SK-N-SH (cell line): ENCODE data around the gene TMEM80. TPM values are rescaled to one million over a fixed set of nuclear protein-coding genes. Genes with fewer than 3 reads are reported as not detected.

ENCODE experiments used
- CTCF ChIA-PET: fragments of 300-600, 350-600 bp; formaldehyde crosslinking; extraction: SDS; loops from one replicate; lab custom pipeline; 2021; lab: Yijun Ruan, JAX
- POLR2A ChIA-PET: fragments of 350-600 bp; sonication (Branson Sonifier 250); formaldehyde crosslinking; extraction: SDS; loops from one replicate; lab custom pipeline; 2020; ENCODE audit warnings: antibody characterized with exemption, inconsistent platforms; lab: Yijun Ruan, JAX
- DNase-seq: peaks from one replicate; pipeline ENCODE4 v3.0.0; 2012
- H2AFZ ChIP-seq: fragments of 200-600 bp; sonication (generic); 2 replicates; pipeline ENCODE4 v1.8.1; 2016; ENCODE audit warnings: antibody characterized with exemption, mild to moderate bottlenecking, low read depth
- H3F3A ChIP-seq: fragments of 200-600 bp; sonication (generic); replicated peaks from 2 replicates; pipeline ENCODE3; 2016; ENCODE audit warnings: antibody characterized with exemption, mild to moderate bottlenecking; ENCODE audit not compliant: insufficient read depth
- H3K27ac ChIP-seq, 2 experiments: fragments of 200-500 bp in 1 of 2; fragments of 200-600 bp in 1 of 2; sonication (Bioruptor generic) in 1 of 2; sonication (generic), shearing (Covaris generic) in 1 of 2; 2 replicates each; pipeline versions ENCODE4 v1.5.1 to v1.6.1; 2014 to 2016; ENCODE audit warnings: low read depth in 2 of 2, inconsistent platforms in 1 of 2, low read length in 1 of 2, mild to moderate bottlenecking in 1 of 2, mixed read lengths in 1 of 2
- H3K27me3 ChIP-seq: fragments of 200-600 bp; sonication (generic), shearing (Covaris generic); 2 replicates; pipeline ENCODE4 v1.6.1; 2016; ENCODE audit warnings: mixed run types; ENCODE audit not compliant: insufficient read depth
- H3K36me3 ChIP-seq, 2 experiments: fragments of 200-500 bp in 1 of 2; fragments of 200-600 bp in 1 of 2; sonication (Bioruptor generic) in 1 of 2; sonication (generic) in 1 of 2; replicated peaks in 1 of 2; 2 replicates each; pipeline versions ENCODE3 to v1.5.1; 2014 to 2016; ENCODE audit warnings: low read length in 1 of 2, mild to moderate bottlenecking in 1 of 2; ENCODE audit not compliant: insufficient read depth in 2 of 2, control insufficient read depth in 1 of 2
- H3K4me1 ChIP-seq, 2 experiments: fragments of 200-500 bp in 1 of 2; fragments of 200-600 bp in 1 of 2; sonication (Bioruptor generic) in 1 of 2; sonication (generic), shearing (Covaris generic) in 1 of 2; 2 replicates each; pipeline versions ENCODE4 v1.5.1 to v1.6.1; 2014 to 2016; ENCODE audit warnings: low read depth in 1 of 2, low read length in 1 of 2, mixed run types in 1 of 2; ENCODE audit not compliant: insufficient read depth in 2 of 2, control insufficient read depth in 1 of 2
- H3K4me2 ChIP-seq: fragments of 200-600 bp; sonication (generic), shearing (Covaris generic); 2 replicates; pipeline ENCODE4 v1.6.1; 2017; ENCODE audit warnings: mixed run types
- H3K4me3 ChIP-seq, 2 experiments: fragments of 200-500 bp in 1 of 2; fragments of 200-600 bp in 1 of 2; sonication (Bioruptor generic) in 1 of 2; sonication (generic), shearing (Covaris generic) in 1 of 2; 2 replicates each; pipeline versions ENCODE4 v1.5.1 to v1.8.1; 2014 to 2016; ENCODE audit warnings: low read depth in 2 of 2, inconsistent platforms in 1 of 2, low read length in 1 of 2, mild to moderate bottlenecking in 1 of 2, mixed read lengths in 1 of 2, moderate library complexity in 1 of 2
- H3K79me2 ChIP-seq: fragments of 200-600 bp; sonication (generic); 2 replicates; pipeline ENCODE4 v1.8.1; 2017; ENCODE audit warnings: mild to moderate bottlenecking; ENCODE audit not compliant: insufficient read depth
- H3K9ac ChIP-seq: fragments of 200-600 bp; sonication (generic); 2 replicates; pipeline ENCODE4 v1.6.1; 2017; ENCODE audit warnings: mixed run types
- H3K9me2 ChIP-seq: fragments of 200-600 bp; sonication (generic); 2 replicates; pipeline ENCODE4 v1.6.1; 2017; ENCODE audit warnings: mixed run types
- H3K9me3 ChIP-seq: fragments of 200-600 bp; sonication (generic); 2 replicates; pipeline ENCODE4 v1.6.1; 2017; ENCODE audit warnings: mixed run types, mild to moderate bottlenecking, moderate library complexity
- H4K20me1 ChIP-seq: fragments of 200-600 bp; sonication (generic); 2 replicates; pipeline ENCODE4 v1.6.1; 2017; ENCODE audit warnings: mild to moderate bottlenecking, mixed run types; ENCODE audit not compliant: insufficient read depth
- CHD2 ChIP-seq: fragments of 150-350 bp; IDR thresholded peaks from 2 replicates; pipeline ENCODE4 v1.6.1; 2018; ENCODE audit warnings: low read length; ENCODE audit not compliant: partially characterized antibody
- EP300 ChIP-seq, 2 experiments: IDR thresholded peaks; 2 replicates each; pipeline versions ENCODE4 v1.4.0 to v1.6.1; 2012; ENCODE audit warnings: borderline replicate concordance in 1 of 2, low read depth in 1 of 2, low read length in 1 of 2
- EZH2phosphoT487 ChIP-seq: fragments of 200-600 bp; sonication (generic); IDR thresholded peaks from 2 replicates; pipeline ENCODE4 v1.6.1; 2017; ENCODE audit warnings: low read depth, mixed run types, mild to moderate bottlenecking, antibody characterized with exemption, moderate library complexity, borderline replicate concordance
- FOSL2 ChIP-seq: IDR thresholded peaks from 2 replicates; pipeline ENCODE4 v1.4.0; 2012; ENCODE audit warnings: low read depth, mild to moderate bottlenecking, moderate library complexity, borderline replicate concordance
- FOXM1 ChIP-seq: IDR thresholded peaks from 2 replicates; pipeline ENCODE4 v1.4.0; 2012; ENCODE audit warnings: low read depth, mild to moderate bottlenecking
- GABPA ChIP-seq: IDR thresholded peaks from 2 replicates; pipeline ENCODE4 v1.4.0; 2012; ENCODE audit warnings: low read depth, mild to moderate bottlenecking
- JUND ChIP-seq: IDR thresholded peaks from 2 replicates; pipeline ENCODE4 v1.4.0; 2012
- MEF2A ChIP-seq: IDR thresholded peaks from 2 replicates; pipeline ENCODE4 v1.4.0; 2012; ENCODE audit warnings: low read depth, borderline replicate concordance
- MXI1 ChIP-seq: IDR thresholded peaks from 2 replicates; pipeline ENCODE4 v1.6.1; 2012; ENCODE audit warnings: mild to moderate bottlenecking, low read depth, low read length, improper control_type of control experiment
- NRF1 ChIP-seq: IDR thresholded peaks from 2 replicates; pipeline ENCODE4 v1.6.1; 2012; ENCODE audit warnings: low read depth, mild to moderate bottlenecking, low read length
- RAD21 ChIP-seq: IDR thresholded peaks from 2 replicates; pipeline ENCODE4 v1.6.1; 2012; ENCODE audit warnings: mild to moderate bottlenecking, low read length
- RCOR1 ChIP-seq: fragments of 150-350 bp; IDR thresholded peaks from 2 replicates; pipeline ENCODE4 v1.6.1; 2017; ENCODE audit warnings: antibody characterized with exemption, low read length
- RXRA ChIP-seq: IDR thresholded peaks from 2 replicates; pipeline ENCODE4 v1.4.0; 2012; ENCODE audit warnings: low read depth, mild to moderate bottlenecking, borderline replicate concordance
- SMC3 ChIP-seq: IDR thresholded peaks from 2 replicates; pipeline ENCODE4 v1.6.1; 2012; ENCODE audit warnings: low read depth, low read length, improper control_type of control experiment
- TAF1 ChIP-seq: IDR thresholded peaks from 2 replicates; pipeline ENCODE4 v1.6.1; 2012; ENCODE audit warnings: low read depth, mild to moderate bottlenecking, low read length, moderate library complexity, borderline replicate concordance
- WGBS: methylation state at CpG from one replicate; pipeline ENCODE4 v1.1.6; 2017; ENCODE audit warnings: low lambda C conversion rate; 5-methylcytosine and 5-hydroxymethylcytosine counted together
- polyA plus RNA-seq, 3 experiments: library from polyadenylated mRNA; depleted of rRNA; stranded (reverse); fragments of >200 nt; gene quantifications; 2 replicates each; pipeline ENCODE4 v1.2.3, GENCODE V29; 2012
- TF ChIP-seq, protein P1 (sequence below): IDR thresholded peaks from 2 replicates; pipeline ENCODE4 v1.4.0; 2012; ENCODE audit warnings: low read depth
- TF ChIP-seq, protein P2 (sequence below): fragments of 200-600 bp; sonication (generic); IDR thresholded peaks from 2 replicates; pipeline ENCODE4 v1.6.1; 2017; ENCODE audit warnings: antibody characterized with exemption, mild to moderate bottlenecking, moderate library complexity
- TF ChIP-seq, protein P3 (sequence below): IDR thresholded peaks from 2 replicates; pipeline ENCODE4; 2012
- TF ChIP-seq, protein P4 (sequence below): IDR thresholded peaks from 2 replicates; pipeline ENCODE4 v1.6.1; 2012; ENCODE audit warnings: mild to moderate bottlenecking, low read depth, low read length, moderate library complexity

The TMEM80 gene
- polyA plus RNA-seq, 1 of the 3 experiments (the other 2 are of a cell fraction), result 40.4 TPM

DNA sequence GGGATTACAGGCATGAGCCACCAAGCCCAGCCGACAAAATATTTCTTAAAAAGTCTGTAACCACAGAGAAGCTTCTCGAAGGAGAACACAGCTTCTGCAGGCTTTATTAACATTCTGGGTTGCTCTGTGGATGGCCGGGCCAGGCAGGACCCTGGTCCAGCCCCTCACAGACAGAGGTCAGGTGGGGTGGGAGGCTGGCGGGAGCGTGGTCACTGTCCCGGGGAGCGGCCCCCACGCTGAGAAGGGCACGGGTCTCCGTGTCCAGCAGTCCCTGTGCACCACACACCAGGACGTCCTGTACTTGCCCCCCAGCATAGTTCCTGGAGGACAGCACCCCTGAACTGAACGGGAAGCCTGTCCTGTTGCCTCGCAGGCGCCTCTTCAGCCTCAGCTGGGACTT is 39.2 kb upstream of the TMEM80 start:
- H2AFZ ChIP-seq, result no peak overlapping the region
- CTCF ChIA-PET, result interaction anchor here (1.3 to 13.1 kb wide), 2 partner anchors 69 to 102 kb away, joined by 3 to 150 read pairs; no protein-coding TSS in a partner anchor

DNA sequence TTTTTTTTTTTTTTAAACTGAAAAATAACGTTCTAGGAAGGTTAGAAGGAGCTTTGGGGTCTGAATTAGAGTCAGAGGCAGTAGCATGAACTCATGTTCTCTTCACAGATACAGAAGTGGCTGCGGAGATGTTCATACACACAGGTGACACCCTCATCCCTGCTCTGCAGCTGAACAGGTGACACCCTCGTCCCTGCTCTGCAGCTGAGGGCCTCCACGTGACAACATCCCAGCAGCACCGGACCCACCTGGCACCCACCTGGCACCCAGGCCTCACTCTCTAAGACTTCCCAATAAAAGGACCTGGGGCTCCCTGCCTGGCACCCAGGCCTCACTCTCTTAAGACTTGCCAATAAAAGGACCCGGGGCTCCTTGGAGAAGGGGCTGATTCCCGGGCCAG is 38.8 kb upstream of the TMEM80 start:
- Histone ChIP-seq H3K27me3 (no peaks in the 10 kb centered on the region), H3K36me3 (peaks cover 0 to 33% of the 10 kb centered on the region in 2 experiments), H3K4me1 (no peaks in the 10 kb centered on the region), H3K4me3 (no peak overlapping the region), H3K9ac (no peak overlapping the region), H2AFZ (no peak overlapping the region), H3K9me3 (no peaks in the 10 kb centered on the region), H3K4me2 (no peak overlapping the region), H3K27ac (no peak overlapping the region), H3K9me2 (no peaks in the 10 kb centered on the region), H3K79me2 (no peaks in the 10 kb centered on the region), H4K20me1 (no peaks in the 10 kb centered on the region), H3F3A (no peaks in the 10 kb centered on the region)
- DNase-seq, result no peak
- CTCF ChIA-PET, result interaction anchor here (1.3 to 13.1 kb wide), 2 partner anchors 68 to 102 kb away, joined by 3 to 150 read pairs; no protein-coding TSS in a partner anchor
- WGBS, result 97% methylated on average over 5 of the region's 7 CpGs
- POLR2A ChIA-PET, result no interaction called here
- TF ChIP-seq MXI1, result no peak
- TF ChIP-seq GABPA, result no peak
- TF ChIP-seq, protein P1, sequence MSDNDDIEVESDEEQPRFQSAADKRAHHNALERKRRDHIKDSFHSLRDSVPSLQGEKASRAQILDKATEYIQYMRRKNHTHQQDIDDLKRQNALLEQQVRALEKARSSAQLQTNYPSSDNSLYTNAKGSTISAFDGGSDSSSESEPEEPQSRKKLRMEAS, result no peak
- no peak for TF ChIP-seq MEF2A
- TF ChIP-seq, protein P2, sequence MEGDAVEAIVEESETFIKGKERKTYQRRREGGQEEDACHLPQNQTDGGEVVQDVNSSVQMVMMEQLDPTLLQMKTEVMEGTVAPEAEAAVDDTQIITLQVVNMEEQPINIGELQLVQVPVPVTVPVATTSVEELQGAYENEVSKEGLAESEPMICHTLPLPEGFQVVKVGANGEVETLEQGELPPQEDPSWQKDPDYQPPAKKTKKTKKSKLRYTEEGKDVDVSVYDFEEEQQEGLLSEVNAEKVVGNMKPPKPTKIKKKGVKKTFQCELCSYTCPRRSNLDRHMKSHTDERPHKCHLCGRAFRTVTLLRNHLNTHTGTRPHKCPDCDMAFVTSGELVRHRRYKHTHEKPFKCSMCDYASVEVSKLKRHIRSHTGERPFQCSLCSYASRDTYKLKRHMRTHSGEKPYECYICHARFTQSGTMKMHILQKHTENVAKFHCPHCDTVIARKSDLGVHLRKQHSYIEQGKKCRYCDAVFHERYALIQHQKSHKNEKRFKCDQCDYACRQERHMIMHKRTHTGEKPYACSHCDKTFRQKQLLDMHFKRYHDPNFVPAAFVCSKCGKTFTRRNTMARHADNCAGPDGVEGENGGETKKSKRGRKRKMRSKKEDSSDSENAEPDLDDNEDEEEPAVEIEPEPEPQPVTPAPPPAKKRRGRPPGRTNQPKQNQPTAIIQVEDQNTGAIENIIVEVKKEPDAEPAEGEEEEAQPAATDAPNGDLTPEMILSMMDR, result no peak
- no peak for TF ChIP-seq EP300 (IDR thresholded peaks at IDR 0.05; ENCODE audit: borderline replicate concordance in 1 of 2, low read depth in 1 of 2, low read length in 1 of 2)
- no peak for TF ChIP-seq CHD2
- TF ChIP-seq RXRA, result no peak
- no peak for TF ChIP-seq JUND
- TF ChIP-seq RAD21, result no peak
- no peak for TF ChIP-seq FOXM1
- no peak for TF ChIP-seq FOSL2

More for the DNA sequence above, 39.2 kb upstream of the TMEM80 start:
- no peak overlapping the region for H3K4me3 ChIP-seq
- no peaks in the 10 kb centered on the region for H3K9me2 ChIP-seq
- DNase-seq, result no peak
- H3K9me3 ChIP-seq, result no peaks in the 10 kb centered on the region
- H3K36me3 ChIP-seq, result peaks cover 0 to 33% of the 10 kb centered on the region in 2 experiments
- TF ChIP-seq, protein P3, sequence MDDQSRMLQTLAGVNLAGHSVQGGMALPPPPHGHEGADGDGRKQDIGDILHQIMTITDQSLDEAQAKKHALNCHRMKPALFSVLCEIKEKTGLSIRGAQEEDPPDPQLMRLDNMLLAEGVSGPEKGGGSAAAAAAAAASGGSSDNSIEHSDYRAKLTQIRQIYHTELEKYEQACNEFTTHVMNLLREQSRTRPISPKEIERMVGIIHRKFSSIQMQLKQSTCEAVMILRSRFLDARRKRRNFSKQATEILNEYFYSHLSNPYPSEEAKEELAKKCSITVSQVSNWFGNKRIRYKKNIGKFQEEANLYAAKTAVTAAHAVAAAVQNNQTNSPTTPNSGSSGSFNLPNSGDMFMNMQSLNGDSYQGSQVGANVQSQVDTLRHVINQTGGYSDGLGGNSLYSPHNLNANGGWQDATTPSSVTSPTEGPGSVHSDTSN, result no peak
- TF ChIP-seq TAF1 (no peak), RCOR1 (no peak), CHD2 (no peak), EZH2phosphoT487 (no peak), NRF1 (no peak), JUND (no peak), MEF2A (no peak), SMC3 (no peak)
- TF ChIP-seq, protein P4, sequence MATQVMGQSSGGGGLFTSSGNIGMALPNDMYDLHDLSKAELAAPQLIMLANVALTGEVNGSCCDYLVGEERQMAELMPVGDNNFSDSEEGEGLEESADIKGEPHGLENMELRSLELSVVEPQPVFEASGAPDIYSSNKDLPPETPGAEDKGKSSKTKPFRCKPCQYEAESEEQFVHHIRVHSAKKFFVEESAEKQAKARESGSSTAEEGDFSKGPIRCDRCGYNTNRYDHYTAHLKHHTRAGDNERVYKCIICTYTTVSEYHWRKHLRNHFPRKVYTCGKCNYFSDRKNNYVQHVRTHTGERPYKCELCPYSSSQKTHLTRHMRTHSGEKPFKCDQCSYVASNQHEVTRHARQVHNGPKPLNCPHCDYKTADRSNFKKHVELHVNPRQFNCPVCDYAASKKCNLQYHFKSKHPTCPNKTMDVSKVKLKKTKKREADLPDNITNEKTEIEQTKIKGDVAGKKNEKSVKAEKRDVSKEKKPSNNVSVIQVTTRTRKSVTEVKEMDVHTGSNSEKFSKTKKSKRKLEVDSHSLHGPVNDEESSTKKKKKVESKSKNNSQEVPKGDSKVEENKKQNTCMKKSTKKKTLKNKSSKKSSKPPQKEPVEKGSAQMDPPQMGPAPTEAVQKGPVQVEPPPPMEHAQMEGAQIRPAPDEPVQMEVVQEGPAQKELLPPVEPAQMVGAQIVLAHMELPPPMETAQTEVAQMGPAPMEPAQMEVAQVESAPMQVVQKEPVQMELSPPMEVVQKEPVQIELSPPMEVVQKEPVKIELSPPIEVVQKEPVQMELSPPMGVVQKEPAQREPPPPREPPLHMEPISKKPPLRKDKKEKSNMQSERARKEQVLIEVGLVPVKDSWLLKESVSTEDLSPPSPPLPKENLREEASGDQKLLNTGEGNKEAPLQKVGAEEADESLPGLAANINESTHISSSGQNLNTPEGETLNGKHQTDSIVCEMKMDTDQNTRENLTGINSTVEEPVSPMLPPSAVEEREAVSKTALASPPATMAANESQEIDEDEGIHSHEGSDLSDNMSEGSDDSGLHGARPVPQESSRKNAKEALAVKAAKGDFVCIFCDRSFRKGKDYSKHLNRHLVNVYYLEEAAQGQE, result no peak
- TF ChIP-seq, protein P1, result no peak
- H4K20me1 ChIP-seq, result no peaks in the 10 kb centered on the region
- no peak overlapping the region for H3K27ac ChIP-seq
- POLR2A ChIA-PET, result no interaction called here
- H3K4me1 ChIP-seq, result no peaks in the 10 kb centered on the region
- no peak overlapping the region for H3K4me2 ChIP-seq
- H3F3A ChIP-seq, result no peaks in the 10 kb centered on the region
- H3K9ac ChIP-seq, result no peak overlapping the region
- WGBS, result 91% methylated on average over 11 of the region's 14 CpGs
- H3K27me3 ChIP-seq, result no peaks in the 10 kb centered on the region
- no peaks in the 10 kb centered on the region for H3K79me2 ChIP-seq
